GM12864 (cell line): Measurements from ENCODE around the gene B3GNT9.

Experiments used
- DNase-seq: peaks from one replicate; pipeline ENCODE4 v3.0.0-alpha.2; 2011; ENCODE audit warnings: low read depth
- H3K4me3 ChIP-seq: 2 replicates; pipeline ENCODE4 v1.5.1; 2011; ENCODE audit warnings: mild to moderate bottlenecking, low read depth, low read length, control low read depth
- TF ChIP-seq, protein P1 (sequence below): IDR thresholded peaks from 2 replicates; pipeline ENCODE4 v1.5.1; 2011; ENCODE audit warnings: low read depth, mild to moderate bottlenecking, moderate library complexity, low read length, control low read depth, inconsistent platforms; ENCODE audit errors: missing control alignments

Gene B3GNT9

DNA sequence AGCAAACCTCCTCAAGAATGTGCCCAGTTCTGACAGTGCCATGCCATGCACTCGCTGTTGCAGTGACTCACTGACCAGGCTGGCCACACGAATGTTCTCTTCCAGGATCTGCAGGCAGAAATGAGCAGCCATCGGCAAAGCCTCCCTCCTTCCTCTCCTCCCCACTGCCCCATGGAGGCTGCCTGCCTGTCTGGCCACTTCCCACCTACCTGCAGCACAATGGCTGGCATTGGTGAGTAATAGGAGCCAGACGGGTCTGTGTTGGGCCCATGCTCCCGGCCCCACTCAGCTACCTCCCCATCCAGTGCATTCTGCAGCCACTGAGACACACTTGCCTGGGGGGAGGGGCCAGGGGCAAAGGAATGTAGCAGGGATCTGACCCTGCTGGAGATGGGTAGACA, 35.8 kb upstream of the B3GNT9 start:
- TF ChIP-seq, protein P1, sequence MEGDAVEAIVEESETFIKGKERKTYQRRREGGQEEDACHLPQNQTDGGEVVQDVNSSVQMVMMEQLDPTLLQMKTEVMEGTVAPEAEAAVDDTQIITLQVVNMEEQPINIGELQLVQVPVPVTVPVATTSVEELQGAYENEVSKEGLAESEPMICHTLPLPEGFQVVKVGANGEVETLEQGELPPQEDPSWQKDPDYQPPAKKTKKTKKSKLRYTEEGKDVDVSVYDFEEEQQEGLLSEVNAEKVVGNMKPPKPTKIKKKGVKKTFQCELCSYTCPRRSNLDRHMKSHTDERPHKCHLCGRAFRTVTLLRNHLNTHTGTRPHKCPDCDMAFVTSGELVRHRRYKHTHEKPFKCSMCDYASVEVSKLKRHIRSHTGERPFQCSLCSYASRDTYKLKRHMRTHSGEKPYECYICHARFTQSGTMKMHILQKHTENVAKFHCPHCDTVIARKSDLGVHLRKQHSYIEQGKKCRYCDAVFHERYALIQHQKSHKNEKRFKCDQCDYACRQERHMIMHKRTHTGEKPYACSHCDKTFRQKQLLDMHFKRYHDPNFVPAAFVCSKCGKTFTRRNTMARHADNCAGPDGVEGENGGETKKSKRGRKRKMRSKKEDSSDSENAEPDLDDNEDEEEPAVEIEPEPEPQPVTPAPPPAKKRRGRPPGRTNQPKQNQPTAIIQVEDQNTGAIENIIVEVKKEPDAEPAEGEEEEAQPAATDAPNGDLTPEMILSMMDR = no peak
- no peak for DNase-seq
- no peak overlapping the region for H3K4me3 ChIP-seq

- TF ChIP-seq, protein P1 = no peak
- no peak overlapping the region for H3K4me3 ChIP-seq
- DNase-seq = no peak
Measured at GRCh38 chr16:67185651-67186134, 34.9 kb upstream of the B3GNT9 start.

DNA sequence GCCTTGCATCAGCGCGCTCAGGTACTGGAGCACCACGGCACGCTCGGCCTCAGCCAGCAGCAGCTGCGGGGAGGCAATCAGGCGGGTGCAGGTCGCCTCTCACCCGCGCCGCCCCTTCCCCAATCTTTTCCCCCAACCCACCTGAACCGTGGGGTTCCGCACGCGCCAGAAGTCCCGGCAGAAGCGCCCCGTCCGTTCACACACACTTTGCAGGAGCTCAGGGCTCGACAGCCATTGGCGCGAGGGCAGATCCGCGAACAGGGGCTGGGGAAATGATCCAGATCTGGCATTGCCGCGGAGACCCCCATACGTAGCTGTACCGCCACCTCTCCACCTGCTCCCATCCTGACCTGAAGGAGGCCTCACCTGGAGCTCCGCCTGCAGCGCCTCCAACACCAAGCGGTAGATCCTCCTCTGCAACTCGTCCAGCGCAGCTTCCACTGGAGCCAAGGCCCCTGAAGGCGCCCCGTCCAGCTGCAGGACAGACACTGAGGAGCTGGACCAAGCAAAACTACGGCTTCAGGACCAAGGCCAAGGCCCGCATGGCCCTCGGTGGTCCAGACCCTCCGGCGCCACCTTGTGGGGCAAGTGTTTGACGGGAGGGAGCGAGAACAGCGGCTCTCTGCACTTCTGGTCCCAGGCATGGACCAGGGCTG, 34.3 kb upstream of the B3GNT9 start:
- no peak for DNase-seq

GRCh38 chr16:67184453-67184994, 33.7 kb upstream of the B3GNT9 start:
- DNase-seq = no peak
- TF ChIP-seq, protein P1 = no peak

More for the DNA sequence above, 34.3 kb upstream of the B3GNT9 start:
- TF ChIP-seq, protein P1 = peak; percentile 89
- no peak overlapping the region for H3K4me3 ChIP-seq

GRCh38 chr16:67183627-67184452, 33.0 kb upstream of the B3GNT9 start, which contains the start of gene MATCAP1:
TSS of gene MATCAP1 (minus strand) at chr16:67183963. CDS start at chr16:67180610, 3,353 bp downstream.
- H3K4me3 ChIP-seq = peak within 1 kb of the TSS; percentile 84
- peak; percentile 96 for DNase-seq
- TF ChIP-seq, protein P1 = no peak

More at GRCh38 chr16:67184453-67184994, 33.7 kb upstream of the B3GNT9 start:
- peak overlapping the region; percentile 84 for H3K4me3 ChIP-seq

DNA sequence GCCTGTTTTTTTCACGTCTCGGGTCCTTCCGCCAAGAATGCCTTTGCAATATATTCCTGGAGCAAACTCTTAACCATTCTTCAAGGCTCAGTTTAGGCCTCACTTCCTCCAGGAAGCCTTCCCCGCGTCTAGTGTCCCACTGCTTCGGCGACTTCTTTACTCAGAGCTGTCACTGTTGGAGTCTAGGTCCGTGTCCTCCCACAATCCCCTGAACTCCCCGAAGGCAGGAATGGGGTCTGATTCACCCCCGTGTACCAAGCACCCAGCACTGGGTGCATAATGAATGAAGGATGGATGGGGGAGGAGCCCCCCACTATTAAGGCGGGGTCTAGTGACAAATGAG, 32.5 kb upstream of the B3GNT9 start:
- no peak for DNase-seq
- H3K4me3 ChIP-seq = peak overlapping the region; percentile 84
- TF ChIP-seq, protein P1 = no peak
